HG03342 (cell line): ENCODE data around the gene MIA.
A peak's percentile ranks its signal among the peaks of the same experiment; 100 is the strongest.
"Not testable (repeated sequence)": the region's sequence is repeated elsewhere in the genome, so short reads cannot be mapped to it uniquely, and the experiment has no call there.

ENCODE experiments used
- ATAC-seq: cut with Tn5 transposase; IDR thresholded peaks from one replicate; pipeline ENCODE4 v1.9.1; 2021; ENCODE audit warnings: mild to moderate bottlenecking, moderate library complexity; ENCODE audit not compliant: unreplicated experiment

Gene MIA

DNA sequence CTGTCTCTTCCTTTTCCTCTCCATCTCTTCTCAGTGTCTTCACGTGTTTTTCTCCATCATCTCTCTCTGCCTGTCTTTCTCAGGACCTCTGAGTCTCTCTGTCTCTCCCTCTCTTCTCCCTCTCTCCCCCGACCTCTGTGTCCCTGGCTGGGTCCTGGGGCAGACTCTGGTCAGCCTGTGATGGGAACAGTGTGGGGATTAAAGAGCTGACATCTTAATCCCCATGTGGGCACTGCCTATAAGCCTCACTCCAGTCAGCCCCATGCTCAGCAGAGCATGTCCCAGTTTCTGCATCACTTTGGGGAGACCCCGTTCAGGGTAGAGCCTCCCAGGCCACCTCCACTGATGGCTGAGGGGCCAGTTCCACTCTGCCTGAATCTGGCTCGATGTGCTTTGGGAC is 39.9 kb downstream of the MIA start:
- ATAC-seq, result no peak

DNA sequence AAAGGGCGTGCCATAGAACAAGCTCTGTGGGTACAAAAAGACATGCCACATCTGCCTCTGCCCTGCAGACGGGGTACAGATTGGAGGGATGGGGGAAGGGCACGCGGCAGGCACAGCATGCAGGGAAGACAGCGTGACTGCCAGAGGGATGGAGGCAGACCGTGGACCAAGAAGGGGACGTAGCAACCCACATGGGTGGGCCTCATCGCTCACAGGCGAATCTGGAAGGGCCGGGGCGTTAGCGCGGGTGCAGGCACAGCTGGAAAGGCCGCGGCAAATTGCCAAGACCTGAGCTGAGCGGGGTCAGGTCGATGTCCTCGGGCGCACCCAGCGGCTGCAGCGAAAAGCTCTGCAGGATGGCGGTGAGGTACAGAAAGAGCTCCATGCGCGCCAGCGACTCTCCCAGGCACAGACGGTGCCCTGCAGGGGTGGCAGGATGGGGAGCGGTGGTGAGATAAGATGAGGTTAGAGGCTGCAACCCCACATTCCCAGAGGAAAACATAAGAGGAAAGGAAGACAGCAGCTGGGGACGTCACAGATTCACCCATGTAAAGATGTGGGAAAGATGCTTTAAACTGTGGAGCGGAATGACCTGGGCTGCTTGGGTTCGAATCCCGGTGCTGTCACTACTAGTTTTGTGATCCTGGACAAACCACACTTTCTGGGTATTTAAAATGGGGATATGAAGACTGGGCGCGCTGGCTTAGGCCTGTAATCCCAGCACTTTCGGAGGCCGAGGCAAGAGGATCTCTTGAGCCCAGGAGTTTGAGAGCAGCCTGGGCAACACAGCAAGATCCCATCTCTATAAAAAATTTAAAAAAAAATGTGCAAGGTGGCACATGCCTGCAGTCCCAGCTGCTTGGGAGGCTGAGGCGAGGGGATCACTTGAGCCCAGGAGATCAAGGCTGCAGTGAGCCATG is 43.4 kb downstream of the MIA start:
- peak; percentile 52 for ATAC-seq

DNA sequence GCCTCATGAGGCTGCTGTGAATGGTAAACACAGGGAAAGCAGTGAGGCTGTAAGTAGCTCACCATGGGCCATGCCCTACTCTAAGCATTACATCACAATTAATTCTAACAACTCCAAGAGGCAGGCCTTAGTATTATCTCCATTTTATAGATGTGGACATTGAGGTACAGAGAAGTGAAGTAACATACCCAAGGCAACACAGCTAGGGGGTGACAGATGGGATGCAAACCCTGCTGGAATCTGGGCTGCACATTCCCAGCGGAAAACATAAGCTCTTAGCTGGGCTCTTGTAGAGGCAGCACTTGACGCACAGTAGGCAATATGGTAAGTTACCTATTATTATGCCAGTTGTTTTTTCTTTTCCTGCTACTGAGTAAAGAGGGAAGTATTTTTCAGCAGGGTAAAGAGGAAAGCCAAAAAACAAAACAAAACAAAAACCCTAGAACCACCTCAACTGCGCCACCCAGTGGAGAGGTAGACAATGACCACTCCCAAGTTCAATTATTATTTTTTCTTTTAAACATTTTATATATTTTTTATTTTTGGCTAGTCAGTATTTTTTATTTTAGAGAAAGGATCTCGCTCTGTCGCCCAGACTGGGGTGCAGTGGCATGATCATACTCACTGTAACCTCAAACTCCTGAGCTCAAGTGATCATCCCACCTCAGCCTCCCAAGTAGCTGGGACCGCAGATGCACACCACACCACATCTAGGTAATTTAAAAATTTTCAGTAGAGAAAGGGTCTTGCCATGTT is 44.3 kb downstream of the MIA start:
- ATAC-seq, result not testable (repeated sequence)

DNA sequence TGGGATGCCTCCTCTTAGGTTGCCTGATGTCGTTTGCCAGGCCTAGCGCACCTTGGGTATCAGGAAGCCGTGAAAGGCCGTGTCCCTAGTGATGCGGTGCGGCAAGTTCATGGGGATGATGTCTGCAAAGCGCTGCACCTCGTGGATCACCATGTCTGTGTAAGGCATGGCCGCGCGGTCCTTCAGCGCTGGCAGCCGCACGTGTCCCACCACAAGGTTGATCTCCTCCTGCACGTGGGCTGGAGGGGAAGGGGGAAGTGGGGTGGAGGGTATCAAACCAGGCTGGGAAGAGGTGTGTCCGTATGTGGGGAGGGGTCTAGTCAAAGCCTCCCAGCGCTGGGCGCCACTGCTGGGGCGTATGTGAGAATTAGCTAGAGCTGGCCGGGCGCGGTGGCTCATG is 46.8 kb downstream of the MIA start:
- no peak for ATAC-seq

DNA sequence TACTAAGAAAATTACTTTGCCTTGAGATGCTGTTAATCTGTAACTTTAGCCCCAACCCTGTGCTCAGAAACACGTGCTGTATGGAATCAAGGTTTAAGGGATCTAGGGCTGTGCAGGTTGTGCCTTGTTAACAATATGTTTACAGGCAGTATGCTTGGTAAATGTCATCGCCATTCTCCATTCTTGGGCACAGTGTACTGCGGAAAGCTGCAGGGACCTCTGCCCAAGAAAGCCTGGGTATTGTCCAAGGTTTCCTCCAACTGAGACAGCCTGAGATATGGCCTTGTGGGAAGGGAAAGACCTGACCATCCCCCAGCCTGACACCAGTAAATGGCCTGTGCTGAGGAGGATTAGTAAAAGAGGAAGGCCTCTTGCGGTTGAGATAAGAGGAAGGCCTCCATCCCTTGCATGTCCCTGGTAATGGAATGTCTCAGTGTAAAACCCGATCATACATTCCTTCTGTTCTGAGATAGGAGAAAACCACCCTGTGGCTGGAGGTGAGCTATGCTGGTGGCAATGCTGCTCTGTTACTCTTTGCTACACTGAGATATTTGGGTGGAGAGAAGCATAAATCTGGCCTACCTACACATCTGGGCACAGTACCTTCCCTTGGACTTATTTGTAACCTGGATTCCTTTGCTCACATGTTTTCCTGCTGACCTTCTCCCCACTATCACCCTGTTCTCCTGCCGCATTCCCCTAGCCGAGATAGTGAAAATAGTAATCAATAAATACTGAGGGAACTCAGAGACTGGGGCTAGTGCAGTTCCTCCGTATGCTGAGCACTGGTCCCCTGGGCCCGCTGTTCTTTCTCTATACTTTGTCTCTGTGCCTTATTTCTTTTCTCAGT is 47.6 kb downstream of the MIA start:
- ATAC-seq, result not testable (repeated sequence)

DNA sequence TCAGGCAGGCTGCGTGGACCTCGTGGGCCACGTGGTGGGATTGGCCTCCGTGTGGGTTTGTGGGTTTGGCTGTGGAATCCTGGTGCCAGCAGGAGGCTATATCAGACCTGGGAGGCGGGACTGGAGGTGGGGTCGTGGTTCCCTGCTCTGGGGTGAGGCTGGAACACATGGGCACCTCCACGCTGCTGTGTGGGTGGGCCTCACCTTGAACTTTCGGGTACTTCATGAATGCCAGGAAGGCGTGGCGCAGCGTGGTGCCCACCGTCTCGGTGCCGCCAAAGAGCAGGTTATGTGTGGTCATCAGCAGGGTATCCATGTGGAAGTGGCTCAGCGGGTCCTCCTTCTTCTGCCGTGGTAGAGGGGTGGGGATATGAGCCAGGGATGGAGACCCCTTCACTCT is 49.6 kb downstream of the MIA start:
- not testable (repeated sequence) for ATAC-seq

DNA sequence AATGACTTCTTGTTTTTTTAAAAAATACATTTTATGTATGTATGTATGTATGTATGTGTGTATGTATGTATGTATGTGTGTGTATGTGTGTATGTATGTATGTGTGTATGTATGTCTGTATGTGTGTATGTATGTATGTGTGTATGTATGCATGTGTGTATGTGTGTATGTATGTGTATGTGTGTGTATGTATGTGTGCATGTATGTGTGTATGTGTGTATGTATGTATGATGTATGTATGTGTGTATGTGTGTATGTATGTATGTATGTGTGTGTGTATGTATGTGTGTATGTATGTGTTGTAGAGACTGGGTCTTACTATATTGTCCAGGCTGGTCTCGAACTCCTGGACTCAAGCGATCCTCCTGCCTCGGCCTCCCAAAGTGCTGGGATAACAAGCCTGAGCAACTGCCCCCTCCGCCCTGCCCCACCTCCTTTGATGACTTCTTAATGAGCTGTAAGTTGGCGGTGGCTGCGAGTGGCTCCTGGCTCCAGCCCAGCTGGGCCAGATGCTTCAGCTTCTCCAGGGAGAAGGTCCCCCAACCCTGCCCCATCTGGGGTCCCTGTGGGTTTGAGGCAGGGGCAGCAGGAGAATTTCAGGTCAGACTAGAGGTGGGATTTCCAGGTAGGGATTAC is 50.3 kb downstream of the MIA start:
- ATAC-seq, result not testable (repeated sequence)

DNA sequence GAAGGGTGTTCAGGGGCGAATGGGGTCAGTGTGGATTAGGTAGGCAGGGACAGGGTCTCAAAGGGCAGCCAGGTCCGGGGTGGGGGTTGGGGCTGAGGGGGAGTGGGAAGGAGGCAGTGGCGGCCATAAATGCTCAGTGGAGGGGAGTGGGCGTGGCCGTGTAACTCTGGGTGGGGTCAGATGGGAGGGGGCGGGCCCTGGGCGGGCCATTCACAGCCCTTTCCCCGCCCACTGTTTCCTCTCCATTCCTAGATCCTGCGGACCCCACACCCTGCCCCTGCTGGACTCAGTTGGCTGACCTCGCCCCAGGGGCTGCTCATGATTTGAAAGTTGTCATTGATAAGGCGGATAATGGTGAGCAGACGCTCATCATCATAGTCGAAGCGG is 51.0 kb downstream of the MIA start:
- not testable (repeated sequence) for ATAC-seq

DNA sequence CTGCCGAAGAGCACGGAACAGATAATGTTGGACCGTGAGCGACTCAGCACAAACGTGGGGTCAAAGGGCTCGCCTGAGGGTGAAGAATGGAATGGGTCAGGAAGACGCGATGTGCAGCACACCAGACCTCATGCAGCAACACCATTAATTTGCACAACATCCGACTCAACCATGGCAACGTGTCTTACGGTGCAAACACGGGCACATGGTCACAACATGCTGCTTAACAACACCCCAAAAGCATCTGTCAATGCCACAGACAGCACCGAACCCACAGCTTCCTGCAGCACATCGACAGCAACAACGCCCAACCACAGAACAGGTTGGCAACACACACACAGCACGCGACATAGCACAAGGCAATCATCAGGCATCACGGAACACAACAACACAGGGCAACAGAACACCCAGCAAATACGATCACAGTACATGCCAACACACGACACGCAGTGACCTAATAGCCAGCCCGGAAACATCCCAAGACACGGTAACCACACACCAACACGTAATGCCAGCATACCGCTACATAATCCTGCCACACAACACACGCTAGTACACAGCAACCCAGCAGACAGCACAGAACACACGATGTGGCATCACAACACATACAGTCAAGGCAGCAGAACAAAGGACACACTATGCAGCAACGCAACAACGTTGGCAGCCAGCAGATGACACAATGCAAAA is 51.5 kb downstream of the MIA start:
- ATAC-seq, result not testable (repeated sequence)
